K562 (cell line): ENCODE data around the gene VPS41. TPM values are rescaled to one million over a fixed set of nuclear protein-coding genes. Genes with fewer than 3 reads are reported as not detected.

ENCODE experiments used
- ATAC-seq: fragments of 200-7000 bp; cut with Tn5 transposase; 3 replicates; pipeline ENCODE4 v1.9.1; 2020; ENCODE audit warnings: moderate library complexity
- BruUV-seq: library from RNA; stranded (reverse); fragments of 400-500 nt; replicated peaks from 2 replicates; lab custom pipeline; 2021; lab: Mats Ljungman, UMichigan
- CTCF ChIA-PET: fragments of 300-600 bp; formaldehyde crosslinking; extraction: SDS; loops from one replicate; lab custom pipeline; 2021; ENCODE audit warnings: low intra/inter-chr PET ratio; lab: Yijun Ruan, JAX
- POLR2A ChIA-PET: fragments of 300-600, 350-650 bp; sonication (Branson Sonifier 250); formaldehyde crosslinking; extraction: SDS; loops from one replicate; lab custom pipeline; 2021; ENCODE audit warnings: antibody characterized with exemption, inconsistent platforms; lab: Yijun Ruan, JAX
- DNase-seq, 4 experiments: peaks; one replicate each; pipeline versions ENCODE4 v3.0.0 to v3.0.0-alpha.2; 2011 to 2018; ENCODE audit warnings: low spot score in 3 of 4, mixed read lengths in 3 of 4; ENCODE audit errors: extremely low read depth in 1 of 4
- FAIRE-seq: peaks from 2 replicates; lab custom pipeline; 2011; peaks lifted over from hg19 to GRCh38; lab: Jason Lieb, UNC
- H2AFZ ChIP-seq: 2 replicates; pipeline ENCODE4 v1.6.0; 2011; ENCODE audit warnings: low read depth, low read length, control low read depth, inconsistent platforms
- H3K27ac ChIP-seq: fragments of 200-600 bp; 3 replicates; pipeline ENCODE4 v1.8.0; 2011; ENCODE audit warnings: low read depth, mild to moderate bottlenecking, control low read depth, inconsistent platforms, low read length, moderate library complexity, mixed read lengths; ENCODE audit errors: extremely low read depth
- H3K27me3 ChIP-seq, 2 experiments: fragments of 300-600 bp in 1 of 2; 2 replicates in 1 of 2; 3 replicates in 1 of 2; pipeline versions ENCODE4 v1.6.0 to v1.8.0; 2011; ENCODE audit warnings: inconsistent platforms in 2 of 2, low read length in 2 of 2, mild to moderate bottlenecking in 1 of 2, mixed read lengths in 1 of 2, moderate library complexity in 1 of 2; ENCODE audit not compliant: control insufficient read depth in 2 of 2, insufficient read depth in 2 of 2
- H3K36me3 ChIP-seq: fragments of 300-600 bp; 3 replicates; pipeline ENCODE4 v1.8.0; 2011; ENCODE audit warnings: mild to moderate bottlenecking, low read length, inconsistent platforms; ENCODE audit not compliant: control insufficient read depth, insufficient read depth
- H3K4me1 ChIP-seq, 2 experiments: fragments of 200-600 bp in 1 of 2; replicated peaks in 1 of 2; 2 replicates in 1 of 2; 3 replicates in 1 of 2; pipeline versions ENCODE4 v1.5.1 to v1.8.0; 2011; ENCODE audit warnings: inconsistent platforms in 2 of 2, low read length in 2 of 2, mild to moderate bottlenecking in 1 of 2, mixed read lengths in 1 of 2, moderate library complexity in 1 of 2; ENCODE audit not compliant: control insufficient read depth in 2 of 2, insufficient read depth in 2 of 2
- H3K4me2 ChIP-seq: 2 replicates; pipeline ENCODE4 v1.6.1; 2011; ENCODE audit warnings: low read length, control low read depth, inconsistent platforms, mixed read lengths; ENCODE audit not compliant: insufficient read depth
- H3K4me3 ChIP-seq: fragments of 200-600 bp; sonication (generic), shearing (Covaris generic); 2 replicates; pipeline ENCODE4 v1.5.1; 2016; ENCODE audit warnings: control low read depth, inconsistent platforms
- H3K79me2 ChIP-seq: fragments of 200-600 bp; 3 replicates; pipeline ENCODE4 v1.8.0; 2011; ENCODE audit warnings: low read length, inconsistent platforms; ENCODE audit not compliant: control insufficient read depth, insufficient read depth
- H3K9ac ChIP-seq, 2 experiments: 2 replicates each; pipeline versions ENCODE4 v1.6.0 to v1.6.1; 2011; ENCODE audit warnings: low read depth in 2 of 2, low read length in 2 of 2, control low read depth in 1 of 2, inconsistent platforms in 1 of 2, mild to moderate bottlenecking in 1 of 2, mixed read lengths in 1 of 2; ENCODE audit not compliant: insufficient read depth in 1 of 2
- H3K9me1 ChIP-seq: one replicate; pipeline ENCODE4 v1.6.0; 2011; ENCODE audit warnings: inconsistent platforms, mild to moderate bottlenecking, low read length, moderate library complexity; ENCODE audit not compliant: control insufficient read depth, insufficient read depth
- H3K9me3 ChIP-seq: replicated peaks from 2 replicates; pipeline ENCODE4 v1.5.1; 2011; ENCODE audit warnings: low read depth, low read length, inconsistent platforms; ENCODE audit not compliant: control insufficient read depth, insufficient read depth
- H4K20me1 ChIP-seq: replicated peaks from 2 replicates; pipeline ENCODE4 v1.6.1; 2011; ENCODE audit warnings: low read length, inconsistent platforms, mixed read lengths; ENCODE audit not compliant: control insufficient read depth, insufficient read depth
- C11orf30 ChIP-seq: fragments of 450-650 bp; IDR thresholded peaks from 2 replicates; pipeline ENCODE4 v1.6.1; 2016; ENCODE audit warnings: low read depth, mild to moderate bottlenecking
- CC2D1A ChIP-seq: fragments of 450-650 bp; IDR thresholded peaks from 2 replicates; pipeline ENCODE4 v1.6.1; 2017; ENCODE audit warnings: mild to moderate bottlenecking
- KAT2B ChIP-seq: IDR thresholded peaks from one replicate; pipeline ENCODE4 v1.6.1; 2012; ENCODE audit warnings: low read depth, mild to moderate bottlenecking, control low read depth, inconsistent platforms, low read length, moderate library complexity
- KLF6 ChIP-seq: fragments of 250-450 bp; sonication (Bioruptor Pico); IDR thresholded peaks from 2 replicates; pipeline ENCODE4 v1.4.0; 2020; ENCODE audit warnings: mild to moderate bottlenecking, moderate library complexity, borderline replicate concordance
- MAFG ChIP-seq: fragments of 450-650 bp; conservative IDR thresholded peaks from 2 replicates; pipeline ENCODE4 v1.6.1; 2016; ENCODE audit warnings: missing genetic modification characterization, missing compliant biosample characterization
- MAFK ChIP-seq: IDR thresholded peaks from 2 replicates; pipeline ENCODE4 v1.6.1; 2011; ENCODE audit warnings: low read length, improper control_type of control experiment
- MXD1 ChIP-seq: fragments of 250-450 bp; sonication (Bioruptor Pico); IDR thresholded peaks from 2 replicates; pipeline ENCODE4 v1.8.0; 2021; ENCODE audit warnings: borderline replicate concordance, mild to moderate bottlenecking, moderate library complexity; ENCODE audit not compliant: poor library complexity, severe bottlenecking
- NCOA2 ChIP-seq, 2 experiments: fragments of 450-650 bp; IDR thresholded peaks; 2 replicates each; pipeline ENCODE4 v1.6.1; 2018; ENCODE audit warnings: mild to moderate bottlenecking in 2 of 2, moderate library complexity in 1 of 2; ENCODE audit not compliant: partially characterized antibody in 2 of 2
- NR2C1 ChIP-seq, 2 experiments: fragments of 450-650 bp; IDR thresholded peaks; 2 replicates each; pipeline ENCODE4 v1.6.1; 2017; ENCODE audit warnings: mild to moderate bottlenecking in 2 of 2, antibody characterized with exemption in 1 of 2, inconsistent platforms in 1 of 2, missing compliant biosample characterization in 1 of 2, missing genetic modification characterization in 1 of 2
- NRF1 ChIP-seq, 2 experiments: fragments of 450-650 bp; IDR thresholded peaks in 1 of 2; conservative IDR thresholded peaks in 1 of 2; 2 replicates each; pipeline ENCODE4 v1.6.1; 2014; ENCODE audit warnings: mild to moderate bottlenecking in 2 of 2
- OTX1 ChIP-seq: fragments of 450-650 bp; formaldehyde crosslinking; IDR thresholded peaks from 2 replicates; pipeline ENCODE4 v1.4.0; 2022; ENCODE audit warnings: mild to moderate bottlenecking
- RNF2 ChIP-seq: sonication (generic); IDR thresholded peaks from 2 replicates; pipeline ENCODE4 v1.6.1; 2016
- SMAD3 ChIP-seq: fragments of 450-650 bp; formaldehyde crosslinking; conservative IDR thresholded peaks from 2 replicates; pipeline ENCODE4 v1.4.0; 2020; ENCODE audit warnings: mild to moderate bottlenecking
- SMARCE1 ChIP-seq: fragments of 450-650 bp; IDR thresholded peaks from 2 replicates; pipeline ENCODE4 v1.7.1; 2016; ENCODE audit warnings: mild to moderate bottlenecking
- SOX6 ChIP-seq: fragments of 450-650 bp; IDR thresholded peaks from 2 replicates; pipeline ENCODE4 v1.6.1; 2014; ENCODE audit warnings: mild to moderate bottlenecking
- SRF ChIP-seq, 2 experiments: fragments of 250-450, 450-650 bp in 1 of 2; sonication (Bioruptor Pico) in 1 of 2; sonication (generic) in 1 of 2; formaldehyde crosslinking; IDR thresholded peaks; 2 replicates each; pipeline versions ENCODE4 v1.5.0 to v1.5.1; 2020 to 2022; ENCODE audit warnings: mild to moderate bottlenecking in 1 of 2, missing genetic modification reagents in 1 of 2
- TAF9B ChIP-seq: fragments of 450-650 bp; IDR thresholded peaks from 2 replicates; pipeline ENCODE4 v1.6.1; 2018; ENCODE audit warnings: mild to moderate bottlenecking; ENCODE audit not compliant: partially characterized antibody
- ZBTB8A ChIP-seq: fragments of 450-650 bp; IDR thresholded peaks from 2 replicates; pipeline ENCODE4 v1.6.1; 2018; ENCODE audit warnings: mild to moderate bottlenecking, moderate library complexity; ENCODE audit not compliant: partially characterized antibody
- ZNF140 ChIP-seq: fragments of 250-450 bp; sonication (Bioruptor Pico); IDR thresholded peaks from 2 replicates; pipeline ENCODE4 v1.8.0; 2021; ENCODE audit warnings: moderate library complexity, mild to moderate bottlenecking, inconsistent platforms
- ZNF3 ChIP-seq: fragments of 250-450 bp; sonication (Bioruptor Pico); IDR thresholded peaks from 2 replicates; pipeline ENCODE4 v1.5.0; 2021; ENCODE audit warnings: mild to moderate bottlenecking, moderate library complexity
- ZNF717 ChIP-seq: fragments of 250-450 bp; sonication (Bioruptor Pico); IDR thresholded peaks from 2 replicates; pipeline ENCODE4 v1.5.0; 2021
- WGBS: fragments of 100-300 bp; shearing (Covaris generic); methylation state at CpG from one replicate; pipeline ENCODE4 v1.1.6; 2016; ENCODE audit warnings: low coverage, mixed read lengths; ENCODE audit not compliant: insufficient coverage; ENCODE audit errors: missing lambda C conversion rate; 5-methylcytosine and 5-hydroxymethylcytosine counted together
- in situ Hi-C: fragments of 300-500 bp; cut with MboI; formaldehyde crosslinking; loops from 4 replicates; pipeline ENCODE4 v1.15.0; 2018; ENCODE audit warnings: inconsistent platforms, mixed read lengths
- intact Hi-C: fragments of 100-400 bp; cut with micrococcal nuclease; formaldehyde crosslinking; loops from 2 replicates; pipeline ENCODE4 v1.14.2; 2022
- polyA plus RNA-seq, 8 experiments: library from polyadenylated mRNA; depleted of rRNA in 4 of 8; stranded (reverse) in 5 of 8; unstranded in 3 of 8; fragments of >200 nt; fragmentation: Nextera tagmentation in 2 of 8; fragmentation: Illumina TruSeq in 1 of 8; extraction: Ambion mirVana in 2 of 8; extraction: Trizol in 1 of 8; gene quantifications; 2 replicates each; pipeline versions ENCODE4 v1.2.1 to v1.2.3, GENCODE V29; 2011 to 2014; ENCODE audit warnings: inconsistent platforms in 1 of 8, missing spikeins in 1 of 8
- total RNA-seq, 7 experiments: library from RNA; depleted of rRNA in 6 of 7; stranded (reverse); fragments of >200 nt in 6 of 7; fragmentation: Illumina TruSeq in 2 of 7; extraction: Trizol in 2 of 7; gene quantifications; 2 replicates each; pipeline versions ENCODE4 v1.2.1 to v1.2.3, GENCODE V29; 2011 to 2021; ENCODE audit warnings: low replicate concordance in 1 of 7
- TF ChIP-seq, protein P1 (sequence below): IDR thresholded peaks from 2 replicates; pipeline ENCODE4 v1.6.1; 2014; ENCODE audit warnings: antibody characterized with exemption

The VPS41 gene
- total and polyA plus RNA-seq, 9 of the 15 experiments (the other 6 are each of a cell fraction or from before 2014, with no cell fraction given): 17.7 to 46.8 (median 32.1) TPM

GRCh38 chr7:38905056-38905759 lies 3.8 kb downstream of the VPS41 start:
- BruUV-seq: no TSS peak
- TF ChIP-seq ZNF3 (CRISPR knock-in tag) (no peak), ZNF140 (CRISPR knock-in tag) (no peak), KAT2B (no peak), NR2C1 (IDR thresholded peaks at IDR 0.05) (no peak), NR2C1 (tag; IDR thresholded peaks at IDR 0.05) (no peak), ZNF717 (CRISPR knock-in tag) (no peak), CC2D1A (no peak), MAFK (peak; percentile 29; the same call in 1 of the 2 replicates), KLF6 (no peak), RNF2 (no peak), OTX1 (no peak), MAFG (peak; percentile 56), MXD1 (CRISPR knock-in tag) (no peak), SOX6 (no peak), SMAD3 (CRISPR knock-in tag) (no peak), C11orf30 (peak; percentile 60), ZBTB8A (no peak), SMARCE1 (no peak), SRF (CRISPR knock-in tag; IDR thresholded peaks at IDR 0.05) (0 out of 4 replicates have a peak, but pooled peaks of 1 of the 2 experiments have one; percentile 22), TAF9B (no peak), NCOA2 (IDR thresholded peaks at IDR 0.05; ENCODE audit: partially characterized antibody in 2 of 2) (no peak), NRF1 (conservative IDR thresholded peaks at IDR 0.05 in 1 of 2, IDR thresholded peaks at IDR 0.05 in 1 of 2) (no peak)
- TF ChIP-seq, protein P1, sequence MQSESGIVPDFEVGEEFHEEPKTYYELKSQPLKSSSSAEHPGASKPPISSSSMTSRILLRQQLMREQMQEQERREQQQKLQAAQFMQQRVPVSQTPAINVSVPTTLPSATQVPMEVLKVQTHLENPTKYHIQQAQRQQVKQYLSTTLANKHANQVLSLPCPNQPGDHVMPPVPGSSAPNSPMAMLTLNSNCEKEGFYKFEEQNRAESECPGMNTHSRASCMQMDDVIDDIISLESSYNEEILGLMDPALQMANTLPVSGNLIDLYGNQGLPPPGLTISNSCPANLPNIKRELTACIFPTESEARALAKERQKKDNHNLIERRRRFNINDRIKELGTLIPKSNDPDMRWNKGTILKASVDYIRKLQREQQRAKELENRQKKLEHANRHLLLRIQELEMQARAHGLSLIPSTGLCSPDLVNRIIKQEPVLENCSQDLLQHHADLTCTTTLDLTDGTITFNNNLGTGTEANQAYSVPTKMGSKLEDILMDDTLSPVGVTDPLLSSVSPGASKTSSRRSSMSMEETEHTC: no peak

More at GRCh38 chr7:38905056-38905759, 3.8 kb downstream of the VPS41 start:
- H2AFZ ChIP-seq: no peak overlapping the region
- H3K4me2 ChIP-seq: no peak overlapping the region
- no peaks in the 10 kb centered on the region for H3K27me3 ChIP-seq
- H3K27ac ChIP-seq: no peak overlapping the region
- intact Hi-C loops (no loop called here), in situ Hi-C loops (no loop called here)
- H3K36me3 ChIP-seq: no peaks in the 10 kb centered on the region
- FAIRE-seq: no peak
- no peaks in the 10 kb centered on the region; the same call in 1 of the 2 replicates for H4K20me1 ChIP-seq
- 41% methylated on average over 3 of the region's 3 CpGs for WGBS
- H3K9me1 ChIP-seq: no peaks in the 10 kb centered on the region
- no peak overlapping the region for H3K9ac ChIP-seq
- ChIA-PET POLR2A (no interaction called here), CTCF (no interaction called here)
- DNase-seq: no peak
- H3K4me3 ChIP-seq: no peak overlapping the region
- no peak for ATAC-seq
- H3K9me3 ChIP-seq: no peaks in the 10 kb centered on the region
- H3K4me1 ChIP-seq: peaks cover 0 to 5% of the 10 kb centered on the region in 2 experiments; a peak in 2 of 5 replicates
- H3K79me2 ChIP-seq: peaks cover 27% of the 10 kb centered on the region
